ENCODE results near the gene CBLB.
A peak's percentile ranks its signal among the peaks of the same experiment; 100 is the strongest.

CBLB gene

GRCh38 chr3:105868742-105869530, at the start of gene CBLB:
Gene CBLB, minus strand, starts transcription at chr3:105869012. Its CDS starts 1,435 bp downstream, at chr3:105867577.
- DNase-seq = peak; percentile 84

DNA sequence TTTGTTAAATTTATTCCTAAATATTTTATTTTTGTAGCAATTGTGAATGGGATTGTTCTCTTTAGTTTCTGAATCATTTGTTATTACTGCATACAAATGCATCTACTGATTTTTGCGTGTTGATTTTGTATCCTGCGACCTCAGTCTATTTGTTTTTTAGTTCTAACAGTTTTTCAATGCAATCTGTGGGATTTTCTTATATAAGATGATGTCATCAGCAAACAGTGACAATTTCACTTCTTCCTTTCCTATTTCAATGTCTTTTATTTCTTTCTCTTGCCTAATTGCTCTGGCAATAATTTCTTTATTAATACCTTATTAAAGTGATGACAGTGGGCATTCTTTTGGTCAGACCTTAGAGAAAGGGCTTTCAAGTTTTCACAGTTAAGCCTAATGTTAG, 48.0 kb upstream of the CBLB start:
- DNase-seq = no peak

- no peak for DNase-seq
Observed at GRCh38 chr3:105915524-105915923, 46.7 kb upstream of the CBLB start.

- DNase-seq = no peak
Observed at GRCh38 chr3:105913616-105914015, 44.8 kb upstream of the CBLB start.

DNA sequence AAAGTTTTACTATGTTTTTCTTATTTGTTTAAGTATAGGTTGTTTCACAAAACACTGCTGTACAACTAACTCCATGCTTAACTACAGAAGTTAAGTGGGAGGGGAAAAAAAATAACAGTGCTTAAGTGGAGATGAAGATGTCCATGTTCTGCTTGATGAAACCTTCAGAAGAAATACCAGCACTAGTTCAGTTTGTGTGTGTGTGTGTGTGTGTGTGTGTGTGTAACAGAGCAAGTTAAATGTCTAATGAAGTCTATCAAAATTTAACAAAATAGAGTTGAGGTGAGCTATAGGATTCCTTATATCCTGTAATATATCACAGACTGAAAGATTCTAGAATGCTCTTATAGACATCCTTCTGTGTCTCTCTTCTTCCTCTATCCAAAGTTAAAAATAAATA, 44.1 kb upstream of the CBLB start:
- no peak for DNase-seq

GRCh38 chr3:105911496-105911895, 42.7 kb upstream of the CBLB start:
- DNase-seq = no peak

GRCh38 chr3:105907777-105908176, 39.0 kb upstream of the CBLB start:
- DNase-seq = no peak

GRCh38 chr3:105906836-105907235, 38.0 kb upstream of the CBLB start:
- no peak for DNase-seq

GRCh38 chr3:105906345-105906744, 37.5 kb upstream of the CBLB start:
- DNase-seq = no peak

DNA sequence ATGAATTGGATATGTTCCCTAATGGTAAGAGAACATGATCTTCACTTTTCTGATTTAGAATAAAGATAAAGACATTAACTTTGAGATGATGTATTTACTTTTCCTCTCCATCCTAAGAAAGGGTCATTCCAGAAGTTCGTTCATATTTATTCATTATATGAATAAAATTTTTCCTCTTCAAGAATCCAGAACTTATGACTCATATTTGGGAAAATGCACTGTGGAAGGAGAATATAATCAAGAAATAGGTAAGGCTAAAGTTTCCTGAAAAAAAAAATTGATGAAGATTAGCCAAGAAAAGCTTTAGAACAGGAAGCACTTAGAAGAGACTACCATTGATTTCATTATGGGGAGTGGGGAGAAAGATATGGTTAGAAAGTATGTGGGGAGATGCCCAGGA, 36.5 kb upstream of the CBLB start:
- DNase-seq = no peak

GRCh38 chr3:105904678-105905284, 36.0 kb upstream of the CBLB start:
- DNase-seq = no peak

DNA sequence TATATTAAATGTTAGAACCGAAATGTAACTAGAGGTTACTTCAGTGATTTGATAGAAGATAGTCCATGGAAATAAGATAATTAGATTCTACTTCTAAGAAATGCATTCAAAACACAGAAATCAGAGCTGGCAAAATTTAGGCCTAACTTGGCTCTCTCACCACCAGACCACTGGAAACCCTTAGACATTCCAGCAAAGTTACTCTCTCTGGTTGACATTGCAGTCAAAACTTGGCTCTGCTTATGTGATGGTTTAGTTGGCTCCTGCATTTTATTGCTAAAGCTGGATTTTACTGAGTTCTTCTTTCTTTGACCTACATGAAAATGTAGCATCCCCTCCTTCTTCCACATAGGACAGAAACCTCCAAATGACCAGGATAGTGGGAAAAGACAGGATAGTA, 35.4 kb upstream of the CBLB start:
- no peak for DNase-seq

- no peak for DNase-seq
Observed at GRCh38 chr3:105899516-105899915, 30.7 kb upstream of the CBLB start.

- DNase-seq = no peak
Observed at GRCh38 chr3:105891101-105891500, 22.3 kb upstream of the CBLB start.

DNA sequence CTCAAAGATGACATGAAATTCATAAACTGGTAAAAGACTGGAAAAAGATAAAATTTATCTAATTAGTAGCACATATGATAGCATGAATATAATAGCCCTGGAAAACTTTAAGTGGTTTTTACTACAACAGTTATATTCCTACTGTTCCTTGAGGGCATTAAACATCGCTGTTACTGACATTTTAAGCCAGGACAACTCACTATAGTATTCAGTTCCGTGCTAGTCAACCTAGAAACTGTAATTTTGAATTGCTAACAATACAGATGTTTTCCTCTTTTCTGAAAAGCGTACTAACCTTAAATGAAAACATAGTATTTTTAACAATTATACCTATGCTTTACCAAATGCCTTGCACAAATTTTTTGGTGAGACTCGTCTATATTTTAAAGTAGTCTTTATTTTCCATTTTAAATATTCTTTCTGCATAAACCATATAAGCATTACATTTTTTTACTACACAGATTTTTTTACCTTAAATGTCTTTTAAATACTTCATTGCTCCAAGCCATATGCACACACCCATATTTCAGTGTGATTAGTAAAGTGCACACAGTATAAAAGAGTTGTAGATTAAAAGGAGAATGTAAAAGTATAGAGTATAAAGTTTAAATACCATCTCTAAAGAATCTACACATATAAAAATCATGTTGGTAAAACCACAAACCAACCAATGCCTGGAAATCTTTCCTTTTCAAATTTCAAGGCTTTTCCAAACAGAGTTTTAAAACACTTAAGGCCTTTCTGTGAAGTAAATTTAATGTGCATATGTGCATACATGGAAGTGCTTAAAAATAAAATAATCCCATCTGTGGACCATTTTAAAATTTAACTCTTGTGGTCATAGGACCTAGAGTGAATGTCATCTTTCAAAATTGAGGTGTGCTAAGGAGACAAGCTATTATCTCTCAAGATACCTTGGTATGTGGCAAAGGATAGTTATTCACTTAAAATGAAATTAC, 20.1 kb upstream of the CBLB start:
- DNase-seq = no peak

DNA sequence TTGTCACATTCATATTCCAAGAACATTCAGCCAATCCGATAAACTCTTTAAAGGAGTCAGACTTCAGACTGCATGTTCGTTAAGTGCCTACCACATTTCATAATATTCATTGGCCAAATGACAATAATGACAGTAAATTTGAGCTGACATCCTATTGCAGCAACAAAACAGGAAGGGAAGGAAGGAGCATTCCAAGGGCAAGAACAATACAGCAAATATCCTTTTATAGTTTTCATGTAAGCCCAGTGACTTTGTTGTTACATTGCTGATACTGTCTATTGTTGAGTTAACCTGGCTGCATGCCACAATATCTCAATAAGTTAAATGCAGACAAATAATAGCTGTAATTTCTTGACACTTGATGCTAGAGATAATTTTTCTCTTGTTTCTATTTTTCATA, 16.4 kb upstream of the CBLB start:
- no peak for DNase-seq

GRCh38 chr3:105883798-105884377, 15.1 kb upstream of the CBLB start:
- no peak for DNase-seq

- DNase-seq = no peak
Observed at GRCh38 chr3:105880681-105881290, 12.0 kb upstream of the CBLB start.

- DNase-seq = no peak
Observed at GRCh38 chr3:105878061-105878460, 9.2 kb upstream of the CBLB start.

DNA sequence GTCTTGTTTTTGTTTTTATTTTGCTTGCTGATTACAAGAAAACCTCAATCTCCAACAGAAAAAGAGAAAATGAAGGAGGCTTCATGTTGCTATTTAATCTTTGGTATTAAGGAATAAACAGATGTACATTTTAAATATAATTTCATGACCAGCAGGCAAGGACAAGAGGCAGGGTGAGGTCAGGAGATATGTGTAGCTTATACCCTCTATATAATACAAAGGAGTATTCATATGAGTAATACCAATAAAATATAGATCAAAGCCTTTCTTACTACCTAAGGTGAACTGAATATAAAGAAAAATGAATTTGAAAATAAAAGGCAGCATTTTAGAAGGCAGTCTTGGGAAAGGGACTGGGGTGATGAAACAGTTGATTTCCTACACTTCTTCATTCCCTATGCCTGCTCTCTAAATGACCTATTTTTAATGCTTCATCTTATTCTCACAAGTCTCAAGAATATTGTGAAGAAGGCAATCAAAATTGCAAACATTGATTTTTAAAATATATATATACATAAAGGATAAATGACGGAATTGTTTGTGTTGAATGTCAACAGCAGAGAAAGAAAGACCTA, 8.6 kb upstream of the CBLB start:
- DNase-seq = no peak

- no peak for DNase-seq
Observed at GRCh38 chr3:105876780-105877327, 8.0 kb upstream of the CBLB start.

All from stimulated activated CD4-positive, alpha-beta T cell treated with anti-CD3 and anti-CD28 coated beads, Interleukin-1b, Interleukin-23, amount 100 ng/mL, for 48 hours (primary cell).